GM12878 (cell line): ENCODE data around the gene LHB. TPM values are rescaled to one million over a fixed set of nuclear protein-coding genes. Genes with fewer than 3 reads are reported as not detected.

Source experiments
- ATAC-seq: fragments of 200-7000 bp; cut with Tn5 transposase; 3 replicates; pipeline ENCODE4 v1.9.1; 2020; ENCODE audit warnings: mild to moderate bottlenecking, moderate library complexity
- BruUV-seq: library from RNA; stranded (reverse); fragments of 400-500 nt; replicated peaks from 2 replicates; lab custom pipeline; 2021; lab: Mats Ljungman, UMichigan
- CTCF ChIA-PET: fragments of 300-600 bp; sonication (Branson Sonifier 250); formaldehyde crosslinking; extraction: SDS; loops from one replicate; lab custom pipeline; 2021; ENCODE audit warnings: inconsistent platforms; lab: Yijun Ruan, JAX
- POLR2A ChIA-PET: fragments of 350-600 bp; formaldehyde crosslinking; extraction: SDS; loops from one replicate; lab custom pipeline; 2021; ENCODE audit warnings: inconsistent platforms; lab: Charles Lee
- RAD21 ChIA-PET: fragments of 300-600 bp; sonication (Branson Sonifier 250); formaldehyde crosslinking; loops from one replicate; lab custom pipeline; 2023; ENCODE audit warnings: antibody characterized with exemption; ENCODE audit not compliant: unreplicated experiment; lab: Charles Lee
- SMC1A ChIA-PET: fragments of 300-600 bp; sonication (Branson Sonifier 250); formaldehyde crosslinking; loops from one replicate; lab custom pipeline; 2023; ENCODE audit not compliant: unreplicated experiment, uncharacterized antibody; lab: Charles Lee
- DNase-seq: peaks from one replicate; pipeline ENCODE4 v3.0.0-alpha.2; 2011; ENCODE audit warnings: low read depth, low spot score
- FAIRE-seq: peaks from 3 replicates; lab custom pipeline; 2011; peaks lifted over from hg19 to GRCh38; lab: Jason Lieb, UNC
- H2AFZ ChIP-seq: 2 replicates; pipeline ENCODE4 v1.6.0; 2011; ENCODE audit warnings: low read depth, low read length, control low read depth; ENCODE audit not compliant: control insufficient read depth
- H3K27ac ChIP-seq: 2 replicates; pipeline ENCODE4 v1.5.1; 2011; ENCODE audit warnings: control low read depth; ENCODE audit not compliant: control insufficient read depth, insufficient read depth
- H3K27me3 ChIP-seq, 2 experiments: replicated peaks in 1 of 2; 2 replicates each; pipeline versions ENCODE4 v1.6.0 to v1.6.1; 2011; ENCODE audit warnings: low read length in 1 of 2; ENCODE audit not compliant: control insufficient read depth in 2 of 2, insufficient read depth in 2 of 2
- H3K36me3 ChIP-seq, 2 experiments: 2 replicates each; pipeline ENCODE4 v1.5.1; 2011; ENCODE audit warnings: low read length in 1 of 2; ENCODE audit not compliant: control insufficient read depth in 2 of 2, insufficient read depth in 2 of 2
- H3K4me1 ChIP-seq: 2 replicates; pipeline ENCODE4 v1.6.1; 2011; ENCODE audit warnings: mild to moderate bottlenecking, low read length, moderate library complexity, mixed read lengths; ENCODE audit not compliant: control insufficient read depth, insufficient read depth
- H3K4me2 ChIP-seq: 2 replicates; pipeline ENCODE4 v1.6.0; 2011; ENCODE audit warnings: control low read depth; ENCODE audit not compliant: control insufficient read depth, insufficient read depth
- H3K4me3 ChIP-seq: fragments of 200-600 bp; sonication (generic); 2 replicates; pipeline ENCODE4 v1.5.1; 2016
- H3K79me2 ChIP-seq: 2 replicates; pipeline ENCODE4 v1.6.0; 2011; ENCODE audit warnings: low read length; ENCODE audit not compliant: control insufficient read depth, insufficient read depth
- H3K9ac ChIP-seq: 2 replicates; pipeline ENCODE4 v1.8.0; 2011; ENCODE audit warnings: low read length, control low read depth, mixed read lengths; ENCODE audit not compliant: control insufficient read depth, insufficient read depth
- H3K9me3 ChIP-seq: replicated peaks from 3 replicates; pipeline ENCODE4 v1.5.1; 2011; ENCODE audit warnings: mild to moderate bottlenecking, low read length; ENCODE audit not compliant: control insufficient read depth, insufficient read depth
- H4K20me1 ChIP-seq: 2 replicates; pipeline ENCODE4 v1.6.0; 2011; ENCODE audit not compliant: control insufficient read depth, insufficient read depth
- CHD2 ChIP-seq: IDR thresholded peaks from 2 replicates; pipeline ENCODE4 v1.6.1; 2011; ENCODE audit warnings: low read depth, low read length, improper control_type of control experiment, borderline replicate concordance
- HDAC6 ChIP-seq: fragments of 200-600 bp; sonication (generic); IDR thresholded peaks from one replicate; pipeline ENCODE4 v1.8.0; 2017; ENCODE audit warnings: antibody characterized with exemption; ENCODE audit not compliant: unreplicated experiment
- LARP7 ChIP-seq: fragments of 450-650 bp; IDR thresholded peaks from 2 replicates; pipeline ENCODE4 v1.6.1; 2017; ENCODE audit warnings: mild to moderate bottlenecking
- MLLT1 ChIP-seq: fragments of 450-650 bp; IDR thresholded peaks from 2 replicates; pipeline ENCODE4 v1.6.1; 2016; ENCODE audit warnings: mild to moderate bottlenecking
- MTA3 ChIP-seq: IDR thresholded peaks from 2 replicates; pipeline ENCODE4 v1.6.1; 2012; ENCODE audit warnings: low read length, inconsistent platforms, borderline replicate concordance
- NKRF ChIP-seq: fragments of 450-650 bp; conservative IDR thresholded peaks from 2 replicates; pipeline ENCODE4 v1.6.1; 2017; ENCODE audit warnings: mild to moderate bottlenecking, moderate library complexity
- RCOR1 ChIP-seq: conservative IDR thresholded peaks from 2 replicates; pipeline ENCODE4 v1.6.1; 2012; ENCODE audit warnings: low read depth, low read length, improper control_type of control experiment
- RELB ChIP-seq: fragments of 450-650 bp; IDR thresholded peaks from 2 replicates; pipeline ENCODE4 v1.6.1; 2017; ENCODE audit warnings: low read depth, mild to moderate bottlenecking, moderate library complexity
- TBL1XR1 ChIP-seq: IDR thresholded peaks from 2 replicates; pipeline ENCODE4 v1.6.1; 2012; ENCODE audit warnings: low read depth, low read length, improper control_type of control experiment
- ZNF274 ChIP-seq: IDR thresholded peaks from one replicate; pipeline ENCODE4 v1.8.0; 2011; ENCODE audit not compliant: insufficient read length, insufficient read depth
- WGBS: methylation state at CpG from one replicate; pipeline ENCODE4 v1.1.6; 2016; ENCODE audit warnings: low lambda C conversion rate; ENCODE audit not compliant: insufficient replicate concordance, insufficient coverage; ENCODE audit errors: missing lambda C conversion rate; 5-methylcytosine and 5-hydroxymethylcytosine counted together
- in situ Hi-C: fragments of 300-500 bp; cut with MboI; formaldehyde crosslinking; loops from 9 replicates; pipeline ENCODE4 v1.14.3; 2018; ENCODE audit warnings: mixed read lengths
- intact Hi-C: fragments of 100-400 bp; cut with micrococcal nuclease; formaldehyde crosslinking; loops from one replicate; pipeline ENCODE4 v1.14.2; 2022; ENCODE audit not compliant: unreplicated experiment
- polyA plus RNA-seq, 11 experiments: library from polyadenylated mRNA; depleted of rRNA in 4 of 11; unstranded in 6 of 11; stranded (reverse) in 5 of 11; fragments of >200 nt; fragmentation: Nextera tagmentation in 4 of 11; fragmentation: Illumina TruSeq in 1 of 11; extraction: Ambion mirVana in 4 of 11; extraction: Trizol in 1 of 11; gene quantifications; 1 replicate in 1 of 11; 2 replicates in 10 of 11; pipeline versions ENCODE4 v1.2.1 to v1.2.3, GENCODE V29; 2011 to 2016; ENCODE audit warnings: inconsistent platforms in 2 of 11, missing spikeins in 2 of 11, low read depth in 1 of 11
- total RNA-seq, 4 experiments: library from RNA; depleted of rRNA in 3 of 4; stranded (reverse); fragments of >200 nt in 3 of 4; fragmentation: Illumina TruSeq in 1 of 4; extraction: Trizol in 1 of 4; gene quantifications; 2 replicates each; pipeline versions ENCODE4 v1.2.1 to v1.2.3, GENCODE V29; 2013 to 2021

Gene LHB
- total and polyA plus RNA-seq, 10 of the 15 experiments (the other 5 are each of a cell fraction or from before 2014, with no cell fraction given), result 0.20 to 0.72 (median 0.46) TPM; not detected in 5

GRCh38 chr19:48993175-48994034, 23.5 kb downstream of the LHB start, which contains the start of the genes GYS1 and RUVBL2 (continued):
- peak; percentile 66; the same call in 1 of the 2 replicates for TF ChIP-seq MLLT1
- peak; percentile 85 for TF ChIP-seq RELB
- TF ChIP-seq ZNF274, result no peak
- no peak for TF ChIP-seq TBL1XR1

- peak overlapping the region; percentile 80 for H3K4me2 ChIP-seq
- TF ChIP-seq LARP7 (peak; percentile 76; the same call in 1 of the 2 replicates), RCOR1 (0 out of 2 replicates have a peak, but pooled peaks have one; percentile 21), MTA3 (no peak), NKRF (peak; percentile 76; the same call in 1 of the 2 replicates), HDAC6 (no peak), CHD2 (no peak)
- ChIA-PET POLR2A (interaction anchor here (0.5 to 3.6 kb wide), 28 partner anchors 8 to 619 kb away, joined by 3 to 41 read pairs (median 4); partner anchors contain the start of genes ALDH16A1, BAX, CD37 and FTL), CTCF (interaction anchor here (0.6 to 4.0 kb wide), 35 partner anchors 9 to 788 kb away, joined by 3 to 55 read pairs (median 5); partner anchors contain the start of genes CA11, CGB2, HSD17B14 and LHB), RAD21 (interaction anchor here (0.5 to 2.4 kb wide), 27 partner anchors 14 to 919 kb away, joined by 3 to 17 read pairs (median 5); partner anchors contain the start of genes BCAT2, CA11, CGB2 and DBP), SMC1A (interaction anchor here (0.5 to 1.9 kb wide), 14 partner anchors 9 to 1786 kb away, joined by 3 to 11 read pairs (median 4); partner anchors contain the start of genes CA11 and FTL)
- no peaks in the 10 kb centered on the region for H4K20me1 ChIP-seq
- in situ Hi-C loops (no loop called here), intact Hi-C loops (no loop called here)
- ATAC-seq, result peak; percentile 23
- H3K27me3 ChIP-seq, result no peaks in the 10 kb centered on the region
- peaks cover 51% of the 10 kb centered on the region for H3K79me2 ChIP-seq
- peak overlapping the region; percentile 86 for H2AFZ ChIP-seq
- peak overlapping the region; percentile 93 for H3K4me3 ChIP-seq
- WGBS, result 3% methylated on average over 20 of the region's 20 CpGs
- H3K9me3 ChIP-seq, result no peaks in the 10 kb centered on the region
- peak overlapping the region; percentile 86 for H3K27ac ChIP-seq
- H3K4me1 ChIP-seq, result peaks cover 3% of the 10 kb centered on the region
- no TSS peak for BruUV-seq
- peaks cover 0 to 7% of the 10 kb centered on the region in 2 experiments; a peak in 3 of 4 replicates for H3K36me3 ChIP-seq
- FAIRE-seq, result peak; percentile 86
- DNase-seq, result no peak
- peak overlapping the region; percentile 91 for H3K9ac ChIP-seq
These were observed 24.2 kb downstream of the LHB start for GRCh38 chr19:48992581-48993174.
